MM.1S (cell line): Measurements from ENCODE around the gene ELOA.

ENCODE experiments used
- EZH2 ChIP-seq: fragments of 300-600 bp; sonication (generic); optimal IDR thresholded peaks from 2 replicates; pipeline ENCODE3; 2017; ENCODE audit warnings: low read depth, mild to moderate bottlenecking, antibody characterized with exemption, low read length, mixed read lengths
- EZH2phosphoT487 ChIP-seq: fragments of 300-600 bp; sonication (generic); IDR thresholded peaks from 2 replicates; pipeline ENCODE4 v1.6.1; 2018; ENCODE audit warnings: antibody characterized with exemption, low read length
- TF ChIP-seq, protein P1 (sequence below): fragments of 300-600 bp; sonication (generic); IDR thresholded peaks from 2 replicates; pipeline ENCODE4 v1.5.1; 2016; ENCODE audit warnings: antibody characterized with exemption, low read length, mixed read lengths

DNA sequence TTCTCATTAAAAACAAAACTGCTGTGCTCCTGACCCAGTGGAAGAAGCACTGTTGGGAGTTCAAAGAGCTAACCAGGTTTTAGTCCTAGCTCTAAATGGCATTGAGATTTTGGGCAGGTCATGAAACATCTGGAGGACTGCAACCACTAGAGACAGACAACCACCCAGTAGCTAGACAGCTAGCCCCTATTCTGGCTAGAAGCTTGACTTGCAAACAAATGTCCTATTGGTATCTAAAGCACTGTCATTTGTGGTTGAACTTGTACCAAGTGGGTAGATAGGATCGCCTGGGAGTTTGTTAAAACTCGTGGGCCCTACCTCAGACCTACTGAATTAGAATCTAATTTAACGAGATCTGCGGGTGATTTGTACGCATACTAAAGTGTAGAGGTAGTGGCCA is 44.8 kb upstream of the ELOA start:
- TF ChIP-seq, protein P1, sequence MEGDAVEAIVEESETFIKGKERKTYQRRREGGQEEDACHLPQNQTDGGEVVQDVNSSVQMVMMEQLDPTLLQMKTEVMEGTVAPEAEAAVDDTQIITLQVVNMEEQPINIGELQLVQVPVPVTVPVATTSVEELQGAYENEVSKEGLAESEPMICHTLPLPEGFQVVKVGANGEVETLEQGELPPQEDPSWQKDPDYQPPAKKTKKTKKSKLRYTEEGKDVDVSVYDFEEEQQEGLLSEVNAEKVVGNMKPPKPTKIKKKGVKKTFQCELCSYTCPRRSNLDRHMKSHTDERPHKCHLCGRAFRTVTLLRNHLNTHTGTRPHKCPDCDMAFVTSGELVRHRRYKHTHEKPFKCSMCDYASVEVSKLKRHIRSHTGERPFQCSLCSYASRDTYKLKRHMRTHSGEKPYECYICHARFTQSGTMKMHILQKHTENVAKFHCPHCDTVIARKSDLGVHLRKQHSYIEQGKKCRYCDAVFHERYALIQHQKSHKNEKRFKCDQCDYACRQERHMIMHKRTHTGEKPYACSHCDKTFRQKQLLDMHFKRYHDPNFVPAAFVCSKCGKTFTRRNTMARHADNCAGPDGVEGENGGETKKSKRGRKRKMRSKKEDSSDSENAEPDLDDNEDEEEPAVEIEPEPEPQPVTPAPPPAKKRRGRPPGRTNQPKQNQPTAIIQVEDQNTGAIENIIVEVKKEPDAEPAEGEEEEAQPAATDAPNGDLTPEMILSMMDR = no peak
- TF ChIP-seq EZH2 (no peak), EZH2phosphoT487 (no peak)
